AG04450 (cell line): Measurements from ENCODE around the gene ADAMTS18. TPM values are rescaled to one million over a fixed set of nuclear protein-coding genes. Genes with fewer than 3 reads are reported as not detected.
"Not testable (repeated sequence)": the region's sequence is repeated elsewhere in the genome, so short reads cannot be mapped to it uniquely, and the experiment has no call there.

Experiments used
- CTCF ChIA-PET: fragments of 300-600, 350-600 bp; formaldehyde crosslinking; extraction: SDS; loops from one replicate; lab custom pipeline; 2022; ENCODE audit warnings: antibody characterized with exemption, inconsistent platforms; lab: Charles Lee
- POLR2A ChIA-PET: fragments of 350-600 bp; formaldehyde crosslinking; extraction: SDS; loops from one replicate; lab custom pipeline; 2021; ENCODE audit warnings: antibody characterized with exemption, inconsistent platforms; lab: Yijun Ruan, JAX
- DNase-seq: peaks from one replicate; pipeline ENCODE4 v3.0.0-alpha.2; 2011; ENCODE audit warnings: low read depth, low spot score
- H3K27ac ChIP-seq: one replicate; pipeline ENCODE4 v1.5.1; 2012; ENCODE audit warnings: low read depth, low read length, control low read depth
- H3K27me3 ChIP-seq: one replicate; pipeline ENCODE4 v1.6.0; 2012; ENCODE audit warnings: low read length; ENCODE audit not compliant: control insufficient read depth, insufficient read depth
- H3K4me3 ChIP-seq: 2 replicates; pipeline ENCODE4 v1.5.1; 2011; ENCODE audit warnings: mild to moderate bottlenecking, low read depth, low read length, control low read depth
- H3K9me3 ChIP-seq: 2 replicates; pipeline ENCODE4 v1.5.1; 2012; ENCODE audit warnings: low read length; ENCODE audit not compliant: control insufficient read depth, insufficient read depth
- CTCF ChIP-seq: IDR thresholded peaks from 2 replicates; pipeline ENCODE4 v1.5.1; 2011; ENCODE audit warnings: low read depth, low read length, control low read depth, inconsistent platforms
- polyA plus RNA-seq: library from polyadenylated mRNA; depleted of rRNA; stranded (reverse); fragments of >200 nt; gene quantifications from 2 replicates; pipeline ENCODE4 v1.2.3, GENCODE V29; 2011

The ADAMTS18 gene
- polyA plus RNA-seq, 1 experiment: not detected

DNA sequence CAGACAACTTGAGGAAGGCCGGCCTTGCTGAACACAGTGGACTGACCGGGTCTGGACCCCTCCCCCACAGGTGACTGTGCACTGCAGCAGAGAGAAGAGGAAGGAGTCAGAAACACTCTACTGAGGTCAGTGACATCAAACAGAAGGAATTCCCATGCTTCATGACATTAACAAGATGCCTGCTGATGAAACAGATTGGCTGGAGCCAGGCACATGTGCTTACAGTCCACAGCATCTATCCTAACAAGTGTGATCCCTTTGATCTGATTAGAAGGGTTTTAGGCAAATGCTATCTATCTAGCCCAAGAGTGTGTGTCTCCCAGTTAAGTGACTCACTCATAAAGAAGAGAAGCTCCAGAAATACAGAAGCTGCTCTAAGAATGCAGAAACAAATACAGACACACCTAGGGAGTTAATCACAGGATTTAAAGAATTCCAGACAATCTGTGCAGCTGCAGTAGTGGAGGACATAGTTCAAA lies 145.5 kb downstream of the ADAMTS18 start:
- ChIA-PET POLR2A (no interaction called here), CTCF (no interaction called here)
- DNase-seq: no peak
- TF ChIP-seq CTCF: no peak
- Histone ChIP-seq H3K4me3 (no peak overlapping the region), H3K27me3 (no peaks in the 10 kb centered on the region), H3K27ac (no peak overlapping the region), H3K9me3 (no peaks in the 10 kb centered on the region)

DNA sequence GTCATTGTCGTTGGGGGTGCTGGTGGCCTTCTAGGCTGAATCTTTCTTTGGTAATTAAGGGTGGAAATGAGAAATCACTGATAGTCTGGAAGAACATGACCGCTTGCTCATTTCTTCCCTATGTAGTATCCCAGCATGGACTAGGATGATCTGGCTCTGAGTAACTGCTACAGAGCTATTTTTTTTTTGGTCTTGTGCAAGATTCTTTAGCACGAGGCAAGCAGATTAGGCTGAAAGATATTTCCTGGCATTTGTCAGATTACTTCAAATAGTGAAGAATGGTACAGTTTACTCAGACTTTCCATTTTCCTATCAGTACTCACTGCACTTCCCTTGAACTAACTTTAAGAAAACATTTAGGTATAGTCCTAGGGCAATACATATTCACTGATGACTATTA lies 146.6 kb downstream of the ADAMTS18 start:
- peak; percentile 32 for DNase-seq
- ChIA-PET POLR2A (no interaction called here), CTCF (interaction anchor here (1.2 kb wide), 1 partner anchor 51 kb away, joined by 3 read pairs; no protein-coding TSS in a partner anchor)
- no peaks in the 10 kb centered on the region for H3K9me3 ChIP-seq
- H3K4me3 ChIP-seq: no peak overlapping the region
- no peak overlapping the region for H3K27ac ChIP-seq
- no peaks in the 10 kb centered on the region for H3K27me3 ChIP-seq
- TF ChIP-seq CTCF: no peak

- no peak for TF ChIP-seq CTCF
- H3K27ac ChIP-seq: no peak overlapping the region
- ChIA-PET POLR2A (no interaction called here), CTCF (no interaction called here)
- H3K9me3 ChIP-seq: no peaks in the 10 kb centered on the region
- no peak for DNase-seq
- H3K4me3 ChIP-seq: no peak overlapping the region
- no peaks in the 10 kb centered on the region for H3K27me3 ChIP-seq
Observed at GRCh38 chr16:77285676-77286075, 149.2 kb downstream of the ADAMTS18 start.

- no peak overlapping the region for H3K4me3 ChIP-seq
- POLR2A ChIA-PET: no interaction called here
- H3K27ac ChIP-seq: no peak overlapping the region
- no peaks in the 10 kb centered on the region for H3K9me3 ChIP-seq
- no peak for TF ChIP-seq CTCF
- DNase-seq: no peak
- CTCF ChIA-PET: no interaction called here
- H3K27me3 ChIP-seq: no peaks in the 10 kb centered on the region
Observed at GRCh38 chr16:77282345-77282744, 152.5 kb downstream of the ADAMTS18 start.

GRCh38 chr16:77279316-77279715 lies 155.5 kb downstream of the ADAMTS18 start:
- CTCF ChIA-PET: interaction anchor here (1.1 kb wide), 1 partner anchor 305 kb away, joined by 4 read pairs; no protein-coding TSS in a partner anchor
- POLR2A ChIA-PET, H3K27me3 ChIP-seq, H3K4me3 ChIP-seq, DNase-seq, H3K9me3 ChIP-seq, H3K27ac ChIP-seq: not testable (repeated sequence)
